ENCODE results near the gene LDHD.
A peak's percentile ranks its signal among the peaks of the same experiment; 100 is the strongest.
"Not testable (repeated sequence)": the region's sequence is repeated elsewhere in the genome, so short reads cannot be mapped to it uniquely, and the experiment has no call there.

Gene LDHD

DNA sequence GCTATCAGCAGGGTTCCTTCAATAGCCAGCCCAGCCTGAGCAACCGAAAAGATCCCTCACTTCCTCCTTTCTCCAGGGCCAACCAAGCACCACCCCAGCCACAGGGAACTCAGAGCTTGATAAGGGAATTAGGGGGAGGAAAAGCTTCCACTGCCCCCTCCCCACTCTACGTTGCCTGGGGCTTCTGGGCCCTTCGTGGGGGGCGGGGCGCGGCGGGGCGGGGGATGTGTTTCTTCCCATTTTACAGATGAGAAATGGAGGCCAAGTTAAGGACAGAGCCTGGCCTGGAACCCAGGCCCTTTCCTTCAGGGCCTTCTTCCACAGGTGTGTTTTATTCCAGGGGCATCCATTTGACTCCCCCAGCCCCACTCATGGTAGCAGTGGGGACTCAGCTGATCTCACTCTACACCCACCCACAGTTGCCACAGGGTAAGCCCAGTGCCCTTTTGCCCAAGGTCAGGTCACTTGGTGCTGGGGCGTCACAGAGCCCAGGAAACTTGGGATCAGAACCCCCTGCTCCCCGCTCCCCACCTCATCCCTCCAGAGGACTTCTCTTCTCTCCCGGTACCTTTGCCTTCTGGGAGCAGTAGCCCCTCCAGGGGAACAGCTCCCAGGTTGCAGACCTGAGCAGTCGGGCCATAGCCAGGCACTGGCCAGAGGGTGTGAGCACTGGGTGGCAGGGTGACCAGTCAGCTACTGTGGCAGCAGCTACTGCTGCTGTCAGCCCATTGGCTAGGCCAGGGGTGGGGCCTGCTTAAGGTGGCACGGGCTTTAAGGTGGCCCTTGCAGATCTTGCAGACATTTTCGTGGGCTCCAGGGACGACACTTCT lies at the start of gene LDHD:
LDHD (minus strand) TSS at position 700 of the 830 bp plus-strand sequence; CDS start at position 640, 60 bp downstream.
- peak; percentile 92 for DNase-seq (ENCODE audit: low spot score)

DNA sequence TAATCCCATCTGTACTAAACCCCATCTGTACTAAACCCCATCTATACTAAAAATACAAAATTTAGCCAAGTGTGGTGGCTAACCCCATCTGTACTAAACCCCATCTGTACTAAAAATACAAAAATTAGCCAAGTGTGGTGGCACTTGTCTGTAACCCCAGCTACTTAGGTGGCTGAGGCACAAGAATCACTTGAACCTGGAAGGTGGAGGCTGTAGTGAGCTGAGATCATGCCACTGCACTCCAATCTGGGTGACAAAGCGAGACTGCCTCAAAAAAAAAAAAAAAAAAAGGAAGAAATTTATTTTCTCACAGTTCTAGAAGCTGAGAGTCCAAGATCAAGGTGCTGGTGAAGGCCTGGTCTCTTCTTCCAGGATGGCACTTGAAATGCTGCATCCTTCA lies 43.8 kb upstream of the LDHD start:
- DNase-seq (ENCODE audit: low spot score), result no peak

DNA sequence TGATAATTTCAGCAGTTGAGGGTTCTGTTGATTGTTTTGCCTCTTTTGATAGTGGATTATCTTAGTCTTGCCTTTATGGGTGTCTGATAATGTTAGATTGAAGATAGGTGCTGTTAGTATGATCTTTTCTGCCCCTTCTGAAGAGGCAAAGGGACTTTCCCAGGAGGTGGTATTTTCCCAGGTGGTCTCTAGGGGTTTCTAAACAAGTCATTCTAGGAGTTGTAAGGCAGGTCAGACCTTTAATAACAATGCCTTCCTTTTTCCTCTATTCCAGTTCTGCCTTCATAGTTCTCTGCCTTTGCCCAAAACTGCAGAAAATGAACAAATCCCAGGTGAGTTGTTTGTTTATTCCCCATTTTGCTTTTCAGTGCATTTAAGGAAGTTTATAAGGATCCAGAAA lies 36.1 kb upstream of the LDHD start:
- DNase-seq (ENCODE audit: low spot score), result no peak

DNA sequence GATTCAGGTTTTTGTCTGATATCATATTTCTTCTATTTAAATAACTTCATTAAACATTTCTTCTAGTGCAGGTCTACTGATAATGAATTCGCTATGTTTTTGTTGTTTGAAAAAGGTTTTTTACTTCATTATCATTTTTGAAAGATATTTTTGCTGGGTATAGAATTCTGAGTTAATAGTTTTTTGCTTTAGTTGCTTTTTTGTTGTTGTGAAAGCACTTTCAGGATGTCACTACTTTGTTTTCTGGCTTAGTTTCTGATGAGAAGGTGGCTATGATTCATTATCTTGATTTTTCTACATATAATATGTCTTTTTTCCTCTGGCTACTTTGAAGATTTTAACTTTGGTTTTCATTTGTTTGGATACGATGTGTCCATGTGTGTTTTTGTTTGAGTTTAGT lies 35.2 kb upstream of the LDHD start:
- DNase-seq (ENCODE audit: low spot score), result no peak

DNA sequence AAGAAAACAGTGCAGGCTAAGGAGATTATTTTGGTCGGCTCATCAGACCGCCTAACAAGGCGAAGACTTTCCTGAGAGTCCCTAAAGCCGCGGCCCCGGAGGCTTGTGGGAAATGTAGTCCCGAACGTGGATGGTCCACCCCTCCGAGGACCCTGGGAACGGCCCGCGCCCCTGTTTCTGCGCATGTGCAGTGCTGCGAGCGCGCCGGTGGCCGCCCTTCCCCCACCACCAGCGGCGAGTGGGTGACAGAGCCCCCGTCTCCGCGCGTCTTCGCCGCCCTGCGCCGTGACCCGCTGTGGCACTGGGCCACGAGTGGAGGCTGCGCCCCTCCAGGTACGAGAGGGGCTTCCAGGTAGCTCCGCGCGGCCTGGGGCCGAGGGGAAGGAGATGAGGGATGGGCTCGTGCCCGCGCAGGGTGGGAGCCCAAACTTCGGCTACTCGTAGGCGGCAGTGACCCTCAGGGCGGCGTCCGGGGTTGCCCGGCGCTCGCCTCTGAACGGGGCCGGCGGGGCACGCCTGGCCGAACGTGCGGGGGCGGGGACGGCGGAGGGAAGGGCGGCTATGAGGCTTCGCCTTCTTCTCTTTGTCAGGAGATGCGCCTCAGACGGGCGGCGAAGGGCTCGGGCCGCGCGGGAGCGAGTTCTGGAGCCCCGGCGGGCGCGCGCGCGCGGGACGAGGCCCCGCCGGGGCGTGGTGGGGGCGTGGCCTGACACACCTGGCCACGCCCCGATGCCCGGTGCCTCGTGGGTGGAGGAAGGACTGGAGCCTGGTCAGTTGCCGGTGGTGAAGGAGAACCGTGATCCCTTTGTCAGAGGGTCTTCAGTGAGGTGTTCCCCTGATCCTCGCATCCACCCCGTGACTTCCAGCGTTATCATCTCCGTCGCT lies 32.0 kb upstream of the LDHD start, which contains the start of gene ZFP1:
ZFP1 (plus strand) TSS at position 214 of the 885 bp plus-strand sequence. CDS start 4,428 bp downstream, outside the sequence.
- DNase-seq (ENCODE audit: low spot score), result peak; percentile 99

DNA sequence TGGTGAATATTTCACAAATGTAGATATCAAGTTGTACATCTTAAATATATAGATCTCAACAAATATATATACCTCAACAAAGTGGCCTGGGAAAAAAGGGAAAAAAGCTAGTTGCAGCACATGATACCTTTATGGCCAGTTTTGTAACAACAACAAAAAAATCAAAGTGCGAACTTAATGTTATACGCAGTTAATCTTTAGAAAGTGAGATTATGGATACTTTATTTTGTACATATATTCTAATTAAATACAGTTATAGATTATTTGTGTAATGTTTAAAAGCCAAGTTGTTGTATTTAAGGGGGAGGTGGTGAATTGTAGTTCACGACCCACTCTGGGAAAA lies 31.4 kb upstream of the LDHD start:
- DNase-seq (ENCODE audit: low spot score), result no peak

DNA sequence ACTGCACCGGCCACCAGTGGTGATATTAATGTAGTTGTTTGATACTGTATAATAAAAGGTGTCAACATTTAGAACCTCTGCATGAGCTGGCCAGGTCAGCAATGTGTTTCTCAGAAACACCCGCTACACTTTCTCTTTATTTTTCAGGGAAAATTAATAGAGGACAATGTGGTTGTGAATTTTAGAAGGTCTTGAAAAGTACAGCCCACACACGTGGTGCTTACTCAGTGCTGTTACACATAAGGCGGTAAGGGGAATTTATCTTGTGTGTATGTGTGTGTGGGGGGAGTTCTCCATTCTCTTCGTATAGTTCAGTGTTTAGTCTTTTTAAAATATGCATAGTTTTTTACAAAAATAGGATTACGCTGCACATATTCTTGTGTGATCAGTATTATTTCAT lies 27.4 kb upstream of the LDHD start:
- DNase-seq (ENCODE audit: low spot score), result no peak

DNA sequence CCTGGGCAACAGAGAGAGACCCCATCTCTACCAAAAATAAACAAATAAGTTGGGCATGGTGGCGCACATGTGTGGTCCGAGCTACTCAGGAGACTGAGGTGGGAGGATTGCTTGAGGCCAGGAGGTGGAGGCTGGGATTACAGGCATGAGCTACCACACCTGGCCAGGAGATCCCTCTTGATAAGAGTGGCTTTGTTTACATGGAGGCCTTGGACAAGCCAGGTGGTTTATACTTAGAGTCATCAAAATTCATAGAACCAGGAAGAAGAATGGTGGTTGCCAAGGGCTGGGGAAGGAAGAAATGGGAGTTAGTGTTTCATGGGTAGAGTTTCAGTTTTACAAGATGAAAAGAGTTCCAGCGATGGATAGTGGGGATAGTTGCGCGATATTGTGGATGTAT lies 22.9 kb upstream of the LDHD start:
- DNase-seq (ENCODE audit: low spot score), result no peak

DNA sequence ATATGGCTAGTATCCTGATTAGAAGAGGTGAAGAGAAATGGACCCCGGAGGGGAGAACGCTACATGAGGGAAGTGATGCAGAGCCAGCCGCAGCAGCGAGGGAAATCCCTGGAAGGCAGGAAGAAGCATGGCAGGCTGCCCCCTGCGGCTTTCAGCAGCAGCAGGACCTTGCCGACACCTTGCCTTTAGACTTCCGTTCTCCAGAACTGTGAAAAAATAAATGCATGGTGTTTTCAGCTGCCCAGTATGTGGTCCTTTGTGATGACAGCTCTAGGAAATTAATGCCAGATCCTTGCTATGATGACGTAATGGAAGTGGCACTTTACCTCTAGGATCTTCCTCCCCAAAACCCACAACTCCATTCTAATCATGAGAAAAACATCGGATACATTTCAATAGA lies 22.1 kb upstream of the LDHD start:
- peak; percentile 18 for DNase-seq (ENCODE audit: low spot score)

DNA sequence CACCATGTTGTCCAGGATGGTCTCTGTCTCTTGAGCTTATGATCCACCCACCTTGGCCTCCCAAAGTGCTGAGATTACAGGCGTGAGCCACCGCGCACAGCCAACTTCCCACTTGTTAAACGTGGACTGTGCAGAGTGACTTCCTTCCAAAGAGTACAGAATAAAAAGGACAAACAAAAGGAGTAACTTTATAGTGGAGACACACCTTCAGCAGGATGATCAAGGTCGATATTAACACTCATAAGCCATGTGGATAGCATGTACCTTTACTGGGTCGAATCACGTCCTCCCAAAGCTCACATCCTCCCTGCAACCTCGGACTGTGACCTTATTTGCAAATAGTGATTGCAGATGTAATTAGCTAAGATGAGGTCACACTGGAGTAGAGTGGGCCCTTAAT lies 21.7 kb upstream of the LDHD start:
- DNase-seq (ENCODE audit: low spot score), result no peak

DNA sequence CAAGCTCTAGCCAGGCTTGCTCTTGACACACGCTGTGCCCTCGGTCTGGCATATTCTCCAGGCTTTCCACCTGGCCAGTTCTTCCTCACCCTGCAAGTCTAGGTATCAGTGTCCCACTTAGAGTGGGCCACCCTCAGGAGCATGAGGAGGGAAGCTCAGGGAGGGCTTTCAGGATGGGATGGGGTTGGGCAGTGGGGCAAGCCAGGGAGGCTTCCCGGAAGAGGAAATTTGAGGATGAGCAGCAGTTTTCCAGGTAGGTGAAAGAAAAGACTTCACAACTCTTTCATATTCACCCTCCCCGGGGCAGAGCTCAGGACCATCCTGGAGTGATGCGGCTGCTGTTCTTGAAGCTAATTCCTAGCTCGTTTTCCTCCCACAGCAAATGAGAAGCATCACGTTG lies 14.5 kb upstream of the LDHD start:
- DNase-seq (ENCODE audit: low spot score), result no peak

DNA sequence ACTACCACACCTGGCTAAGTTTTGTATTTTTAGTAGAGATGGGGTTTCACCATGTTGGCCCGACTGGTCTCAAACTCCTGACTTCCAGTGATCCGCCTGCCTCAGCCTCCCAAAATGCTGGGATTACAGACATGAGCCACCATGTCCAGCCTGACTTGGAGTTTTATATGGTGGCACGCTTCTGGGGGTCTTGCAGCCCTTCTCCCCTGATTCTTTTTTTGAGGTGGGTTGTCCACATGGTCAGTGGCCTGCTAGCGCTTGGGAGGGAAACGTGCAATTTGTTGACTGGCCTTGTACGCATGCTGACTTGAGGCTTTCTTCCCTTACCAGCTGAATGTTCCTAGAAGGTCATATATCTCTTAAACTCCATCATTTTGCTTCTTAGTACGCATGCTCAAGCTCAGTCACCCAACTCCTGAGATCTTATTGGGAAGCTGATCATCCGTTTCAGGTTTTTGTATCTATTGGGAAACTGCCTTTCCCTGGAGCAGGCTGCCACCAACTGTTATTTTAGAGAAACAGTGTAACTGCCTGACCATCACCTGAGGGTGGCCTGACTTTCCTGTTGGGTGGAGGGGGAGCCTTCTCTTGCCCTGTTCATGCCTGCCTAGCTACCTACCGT lies 13.7 kb upstream of the LDHD start:
- no peak for DNase-seq (ENCODE audit: low spot score)

DNA sequence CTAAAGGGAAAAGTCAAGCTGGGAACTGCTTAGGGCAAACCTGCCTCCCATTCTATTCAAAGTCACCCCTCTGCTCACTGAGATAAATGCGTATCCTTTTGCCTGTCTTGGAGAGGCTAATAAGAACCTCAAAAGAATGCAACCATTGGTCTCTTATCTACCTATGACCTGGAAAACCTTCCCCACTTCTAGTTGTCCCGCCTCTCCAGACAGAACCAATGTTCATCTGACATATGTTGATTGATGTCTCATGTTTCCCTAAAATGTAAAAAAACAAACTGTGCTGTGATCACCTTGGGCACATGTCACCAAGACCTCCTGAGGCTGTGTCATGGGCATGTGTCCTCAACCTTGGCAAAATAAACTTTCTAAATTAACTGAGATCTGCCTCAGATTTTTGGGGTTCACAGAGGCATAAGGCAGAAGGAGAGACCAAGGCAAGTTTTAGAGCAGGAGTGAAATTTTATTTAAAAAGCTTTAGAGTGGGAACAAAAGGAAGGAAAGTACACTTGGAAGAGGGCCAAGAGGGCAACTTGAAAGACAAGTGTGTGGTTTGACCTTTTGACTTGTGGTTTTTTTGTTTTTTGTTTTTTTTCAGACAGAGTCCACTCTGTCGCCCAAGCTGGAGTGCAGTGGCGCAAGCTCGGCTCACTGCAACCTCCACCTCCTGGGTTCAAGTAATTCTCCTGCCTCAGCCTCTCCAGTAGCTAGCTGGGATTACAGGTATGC lies 13.0 kb upstream of the LDHD start:
- DNase-seq (ENCODE audit: low spot score), result not testable (repeated sequence)

DNA sequence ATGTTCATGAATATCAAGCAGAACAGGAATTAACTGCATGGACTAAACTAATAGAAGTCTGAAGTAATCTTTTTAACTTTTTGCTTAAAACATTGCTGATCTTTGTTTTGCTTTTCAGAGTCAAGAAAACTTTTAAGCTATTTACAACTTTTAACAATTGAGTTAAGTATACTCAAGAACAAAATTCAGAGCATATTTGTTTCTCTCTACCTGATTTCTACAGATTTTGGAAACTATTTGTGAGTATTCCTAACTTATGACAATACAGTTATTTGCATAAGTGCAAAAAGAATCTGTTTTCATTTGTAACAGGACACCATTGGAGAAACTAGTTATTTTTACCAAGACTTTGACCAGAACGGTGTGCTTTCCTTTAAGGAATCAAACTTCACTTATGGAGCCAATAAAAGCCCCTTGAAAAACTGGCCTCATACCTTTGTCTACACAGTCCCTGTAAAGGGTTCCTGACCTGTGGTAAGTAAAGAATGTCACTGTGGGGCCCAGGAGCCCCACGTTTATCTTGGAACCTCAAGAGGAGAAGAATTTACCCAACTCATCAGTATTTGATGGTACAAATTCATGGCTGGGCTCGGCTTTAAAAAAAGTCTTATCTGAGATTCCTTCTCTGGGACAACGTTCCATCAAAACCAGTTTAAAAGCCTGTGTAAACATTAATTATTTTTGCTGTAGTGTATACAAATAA lies 11.3 kb upstream of the LDHD start:
- DNase-seq (ENCODE audit: low spot score), result no peak

DNA sequence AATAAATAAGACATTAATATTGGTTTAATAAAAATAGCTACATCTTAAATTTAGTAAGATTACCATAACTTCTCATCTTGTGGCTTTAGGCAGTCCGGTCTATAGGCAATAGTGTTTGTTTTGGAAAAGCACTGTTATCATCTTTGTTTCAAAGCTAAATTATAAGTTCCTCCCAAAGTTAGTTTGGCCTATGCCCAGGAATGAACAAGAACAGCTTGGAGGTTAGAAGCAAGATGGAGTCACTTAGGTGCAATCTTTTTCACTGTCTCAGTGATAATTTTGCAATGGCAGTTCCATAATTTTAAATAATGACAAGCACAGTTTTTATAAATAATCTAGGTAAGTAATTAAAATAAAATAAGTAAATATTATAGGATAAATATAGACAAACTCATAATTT lies 6.0 kb upstream of the LDHD start:
- no peak for DNase-seq (ENCODE audit: low spot score)

DNA sequence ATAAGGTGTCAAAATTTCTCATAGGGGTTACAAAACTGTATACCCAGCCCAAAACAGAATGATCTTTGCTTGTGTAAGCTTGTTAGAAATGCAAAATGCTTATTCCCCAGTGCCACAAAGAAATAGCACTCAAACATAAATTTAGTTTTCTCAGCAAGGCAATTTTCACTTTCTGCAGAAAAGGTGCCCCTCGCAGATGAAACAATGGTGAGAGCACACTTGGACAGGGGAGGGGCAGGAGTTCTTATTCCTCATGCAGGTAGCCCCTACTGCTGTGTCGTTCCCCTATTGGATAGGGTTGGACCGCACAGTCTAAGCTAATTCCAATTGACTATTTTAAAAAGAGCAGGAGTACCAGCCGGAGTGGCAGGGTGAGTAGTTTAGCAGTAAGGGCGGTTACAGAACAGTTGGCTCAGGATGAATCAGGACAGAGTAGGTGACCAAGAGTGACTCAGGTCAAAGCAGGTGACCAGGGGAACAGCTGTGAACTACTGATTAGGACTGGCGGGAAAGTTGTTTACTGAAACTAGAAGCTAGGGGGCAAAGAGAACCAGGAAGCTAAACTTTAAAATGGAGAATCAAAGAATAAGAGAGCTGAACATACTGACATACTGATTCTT lies 5.5 kb upstream of the LDHD start:
- DNase-seq (ENCODE audit: low spot score), result no peak

DNA sequence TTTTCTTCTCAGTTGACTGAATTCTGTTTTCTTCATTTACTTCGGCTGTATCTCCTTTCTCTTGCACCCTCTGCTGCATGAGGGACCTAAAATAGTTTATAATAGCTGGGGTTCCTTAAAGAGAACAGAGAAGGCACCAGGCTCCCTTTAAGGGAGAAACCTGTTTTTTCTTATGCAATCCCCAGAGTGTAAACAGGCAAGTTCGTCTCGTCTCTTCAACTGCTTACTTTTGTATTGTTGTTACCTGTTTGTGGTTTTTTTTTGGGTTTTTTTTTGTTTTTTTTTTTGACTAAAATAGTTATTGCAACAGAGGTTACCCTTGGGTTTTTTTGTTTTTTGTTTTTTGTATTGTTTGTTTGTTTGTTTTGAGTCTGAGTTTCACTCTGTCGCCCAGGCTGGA lies 3.7 kb upstream of the LDHD start:
- DNase-seq (ENCODE audit: low spot score), result no peak

DNA sequence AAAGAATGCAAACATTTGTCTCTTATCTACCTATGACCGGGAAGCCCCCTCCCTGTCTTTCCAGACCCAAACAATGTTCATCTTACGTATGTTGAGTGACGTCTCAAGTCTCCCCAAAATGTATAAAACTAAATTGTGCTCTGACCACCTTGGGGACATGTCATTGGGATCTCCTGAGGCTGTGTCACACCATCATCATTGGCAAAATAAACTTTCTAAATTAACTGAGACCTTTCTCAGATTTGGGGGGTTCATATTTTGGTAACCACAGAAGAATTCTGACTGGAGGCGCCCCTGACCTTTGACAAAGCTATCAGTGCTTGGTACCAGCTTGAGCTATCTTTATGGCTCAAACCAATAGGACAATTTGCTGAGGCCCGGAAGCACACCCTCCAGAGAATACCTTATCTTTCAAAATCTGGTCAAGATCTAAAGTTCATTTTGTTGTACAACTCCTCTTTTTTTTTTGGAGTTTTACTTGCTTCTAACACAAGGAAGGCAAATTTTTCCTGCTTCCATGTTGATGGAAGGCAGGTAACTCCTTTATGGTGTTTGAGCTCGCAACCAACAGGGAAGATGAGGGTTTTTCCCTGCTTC lies 2.5 kb upstream of the LDHD start:
- no peak for DNase-seq (ENCODE audit: low spot score)

DNA sequence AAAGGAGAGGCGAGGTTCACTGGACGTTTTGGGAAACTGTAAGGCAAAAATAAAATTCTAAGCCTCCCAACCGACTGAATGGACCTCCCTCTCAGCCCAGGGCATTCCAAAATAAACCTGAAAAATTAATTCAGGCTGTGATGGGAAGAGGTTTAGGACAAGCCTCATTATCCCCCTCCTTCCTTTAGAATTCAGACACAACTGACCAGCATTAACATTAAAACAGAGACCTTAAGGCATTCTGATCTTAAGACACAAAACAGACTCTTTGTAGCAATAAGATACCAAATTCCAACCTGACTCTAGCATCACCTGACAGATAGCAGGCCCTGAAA lies 298 bp upstream of the LDHD start:
- no peak for DNase-seq (ENCODE audit: low spot score)

DNA sequence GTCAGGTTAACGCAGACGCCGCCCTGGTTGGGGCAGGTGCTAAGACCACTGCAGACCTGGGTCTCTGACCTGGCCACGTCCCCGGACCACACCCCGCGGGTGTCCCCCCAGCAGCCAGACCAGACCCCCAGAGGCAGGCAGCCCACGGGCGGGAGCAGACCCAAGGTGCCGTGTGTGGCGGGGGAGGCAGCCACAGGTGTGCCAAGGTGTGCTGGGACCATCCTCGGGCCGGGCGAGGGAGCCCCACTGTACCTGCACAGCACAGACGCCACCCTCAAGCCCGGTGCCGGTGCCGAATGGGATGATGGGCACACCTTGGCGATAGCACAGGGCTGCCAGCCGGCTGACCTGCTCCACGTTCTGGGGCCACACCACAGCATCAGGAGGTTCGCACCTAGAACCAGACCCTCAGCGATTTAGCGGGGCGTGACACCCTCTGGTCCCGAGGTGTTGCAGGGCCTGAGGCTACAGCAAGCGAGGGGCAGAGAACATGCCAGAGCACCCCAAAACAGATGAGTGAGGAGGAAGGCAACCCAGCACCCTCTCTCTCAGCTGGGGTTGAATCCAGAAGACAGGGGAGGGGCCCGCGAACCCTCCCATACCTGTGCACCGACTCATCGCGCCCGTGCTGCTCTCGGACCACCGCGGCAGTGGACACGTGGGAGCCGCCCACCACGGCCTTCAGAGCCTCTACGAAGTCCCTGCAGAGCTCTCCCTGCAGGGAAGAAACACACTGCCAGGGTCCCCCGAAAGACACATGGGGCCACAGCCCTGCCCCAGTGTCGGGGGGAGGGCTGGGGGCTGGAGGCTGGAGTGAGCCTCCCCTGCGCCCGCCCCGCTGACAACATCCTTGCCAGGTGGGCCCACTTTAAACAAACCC lies 1.4 kb downstream of the LDHD start:
- DNase-seq (ENCODE audit: low spot score), result peak; percentile 4
